HG03045 (cell line): ENCODE data around the gene KIF21A.

ENCODE experiments used
- ATAC-seq: cut with Tn5 transposase; IDR thresholded peaks from one replicate; pipeline ENCODE4 v1.9.1; 2021; ENCODE audit warnings: mild to moderate bottlenecking, moderate library complexity; ENCODE audit not compliant: unreplicated experiment

KIF21A gene

GRCh38 chr12:39389399-39390150, 53.3 kb downstream of the KIF21A start:
- ATAC-seq: no peak

- ATAC-seq: no peak
Measured at GRCh38 chr12:39386335-39386734, 56.6 kb downstream of the KIF21A start.

- ATAC-seq: no peak
Measured at GRCh38 chr12:39383114-39383513, 59.8 kb downstream of the KIF21A start.

- ATAC-seq: no peak
Measured at GRCh38 chr12:39380090-39380489, 62.8 kb downstream of the KIF21A start.

GRCh38 chr12:39378341-39378740, 64.6 kb downstream of the KIF21A start:
- no peak for ATAC-seq

DNA sequence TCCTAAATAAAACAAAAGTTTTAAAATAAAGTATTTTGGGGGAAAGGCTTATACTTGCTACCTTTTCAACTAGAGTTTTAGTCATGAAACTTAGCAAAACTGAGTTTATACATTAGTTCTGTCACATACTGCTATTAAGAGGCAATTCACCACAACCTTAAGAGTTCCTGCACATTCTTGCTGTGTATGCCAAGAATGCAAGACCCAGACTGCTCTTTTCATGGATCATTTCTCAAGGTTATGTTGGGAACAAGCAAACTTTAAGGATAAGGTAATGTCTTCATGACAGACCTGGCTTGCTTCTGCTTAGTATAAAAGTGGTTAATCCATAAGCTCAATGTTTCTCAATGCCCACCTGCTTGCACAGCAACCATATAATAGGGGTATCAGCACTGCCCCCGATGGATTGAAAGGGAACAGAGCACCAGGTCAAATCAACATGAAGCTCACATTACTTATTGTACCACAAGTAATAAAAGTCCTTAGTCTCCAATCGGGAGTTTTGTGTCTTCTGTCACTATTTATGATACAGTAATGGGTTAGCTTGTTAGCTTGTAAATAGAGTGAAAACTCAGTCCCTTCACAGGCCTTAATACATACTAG, 67.6 kb downstream of the KIF21A start:
- no peak for ATAC-seq

DNA sequence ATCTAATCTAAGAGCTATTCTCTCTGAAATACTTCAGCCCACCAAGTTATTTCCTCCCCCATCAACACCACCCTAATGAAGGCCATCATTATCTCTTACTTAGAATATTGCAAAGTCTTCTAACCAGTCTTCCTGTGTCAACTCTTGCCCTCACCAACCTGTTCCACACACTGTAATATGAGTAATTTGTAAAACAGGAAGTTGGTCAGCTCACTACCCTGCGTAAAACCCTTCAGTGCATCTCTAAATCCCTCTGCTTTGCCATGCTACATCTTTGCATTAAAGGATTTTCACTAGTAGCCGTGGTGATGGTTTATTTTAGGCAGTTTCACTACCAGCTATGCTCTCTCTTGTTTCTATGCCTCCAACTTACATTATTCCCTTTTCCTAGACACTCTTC, 70.0 kb downstream of the KIF21A start:
- peak; percentile 66 for ATAC-seq

DNA sequence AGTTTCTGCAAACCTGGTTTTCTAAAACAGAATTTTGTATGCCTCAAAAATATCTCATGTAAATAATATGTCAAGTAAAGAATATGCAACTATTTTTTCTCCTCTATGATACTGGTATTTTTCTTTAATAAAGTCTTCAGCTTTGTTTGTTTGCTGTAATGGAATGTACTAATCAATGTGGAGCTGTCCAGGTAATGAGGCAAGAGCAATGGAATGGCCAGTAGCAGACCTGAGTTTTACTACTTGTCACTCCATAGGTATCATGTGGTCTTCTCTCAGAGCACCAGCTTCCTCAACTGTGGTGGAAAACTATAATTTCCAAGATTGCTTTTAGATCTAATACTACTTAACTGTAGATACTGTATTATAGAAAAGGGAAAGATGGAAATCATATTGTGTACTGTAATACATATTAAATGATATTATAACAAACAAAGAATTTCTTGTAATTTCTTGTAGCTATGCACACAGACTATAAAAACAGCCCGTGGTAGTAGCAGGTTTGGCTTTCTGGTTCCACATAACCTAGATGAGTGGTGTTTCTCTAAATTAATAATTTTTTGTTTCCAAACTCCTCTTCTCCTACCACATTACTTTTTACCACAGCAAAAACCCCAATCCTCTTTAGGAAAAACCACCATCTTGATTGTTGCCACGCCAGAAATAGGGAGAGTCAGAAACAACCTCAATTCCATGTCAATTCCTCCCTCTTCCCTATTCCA, 70.6 kb downstream of the KIF21A start:
- ATAC-seq: no peak

DNA sequence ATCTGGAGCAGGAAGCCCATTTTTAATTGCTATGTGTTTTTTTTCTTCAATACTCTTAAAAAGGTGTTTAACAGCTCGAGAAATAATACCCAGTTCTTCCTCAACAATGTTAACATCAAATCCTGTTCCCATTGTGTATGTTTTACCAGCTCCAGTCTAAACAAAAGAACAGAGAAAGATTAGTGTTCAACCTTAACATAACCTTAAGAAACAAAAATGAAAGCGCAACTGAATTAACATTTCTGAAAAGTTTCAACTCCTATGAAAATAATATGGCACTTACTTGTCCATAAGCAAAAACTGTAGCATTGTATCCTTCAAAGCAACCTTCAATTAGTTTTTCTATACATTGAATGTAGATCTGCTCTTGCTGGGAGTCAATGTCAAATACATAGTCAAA, 73.2 kb downstream of the KIF21A start:
- no peak for ATAC-seq

- no peak for ATAC-seq
Measured at GRCh38 chr12:39368891-39369290, 74.0 kb downstream of the KIF21A start.

DNA sequence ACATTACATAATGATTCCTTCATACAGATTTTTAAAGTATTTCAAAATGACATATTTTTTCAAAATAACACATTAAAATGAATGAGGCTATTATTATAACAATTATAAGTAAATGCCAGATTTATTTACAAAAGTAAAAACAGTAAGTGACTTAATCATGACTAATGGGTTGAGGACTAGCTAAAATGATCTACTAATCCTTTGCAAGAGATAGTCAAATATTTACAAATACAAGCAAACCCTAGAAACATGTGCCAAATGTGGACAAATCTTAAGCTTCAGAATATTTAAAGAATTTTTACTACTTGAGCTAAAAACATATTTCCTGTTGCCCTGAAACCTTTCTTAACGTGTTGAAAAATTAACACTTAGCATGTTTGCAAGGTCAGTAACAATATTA, 74.8 kb downstream of the KIF21A start:
- no peak for ATAC-seq

DNA sequence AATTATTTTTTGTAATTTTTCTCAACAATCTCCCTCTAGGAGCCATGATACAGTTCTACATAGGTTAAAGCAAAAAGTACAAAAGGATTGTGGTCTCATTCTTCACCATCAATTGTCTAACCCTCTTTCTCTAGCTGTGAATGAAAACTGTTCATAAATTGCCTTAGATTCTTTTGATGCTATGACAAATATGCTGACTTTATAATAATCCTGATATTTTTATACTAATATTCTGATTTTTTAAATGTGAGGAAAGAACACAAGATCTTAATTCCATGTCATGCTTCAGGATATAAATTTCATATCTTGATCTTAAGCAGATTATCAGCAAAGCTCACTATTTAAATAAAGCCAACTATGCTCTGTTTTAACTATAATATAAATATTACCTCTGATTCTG, 75.4 kb downstream of the KIF21A start:
- ATAC-seq: no peak

GRCh38 chr12:39365364-39366001, 77.4 kb downstream of the KIF21A start:
- ATAC-seq: no peak

DNA sequence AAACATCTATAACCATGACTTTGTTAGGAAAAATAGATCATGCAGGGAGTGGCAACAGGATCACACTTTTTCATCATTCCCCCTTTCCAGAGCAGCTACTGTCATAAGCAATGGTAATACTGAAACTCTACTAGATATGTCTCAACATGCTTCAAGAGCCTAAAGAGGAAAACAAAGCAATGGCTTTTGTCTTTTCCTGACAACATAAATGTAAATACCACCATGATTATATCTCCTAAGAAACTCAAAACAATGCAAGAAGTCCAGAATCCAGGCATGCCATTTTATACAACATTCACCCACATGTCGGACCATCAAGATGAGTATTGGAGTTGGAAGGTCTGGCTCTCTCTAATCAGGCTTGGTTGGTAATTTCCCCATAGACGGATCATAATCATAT, 78.7 kb downstream of the KIF21A start:
- ATAC-seq: no peak

GRCh38 chr12:39359645-39360044, 83.3 kb downstream of the KIF21A start:
- no peak for ATAC-seq

DNA sequence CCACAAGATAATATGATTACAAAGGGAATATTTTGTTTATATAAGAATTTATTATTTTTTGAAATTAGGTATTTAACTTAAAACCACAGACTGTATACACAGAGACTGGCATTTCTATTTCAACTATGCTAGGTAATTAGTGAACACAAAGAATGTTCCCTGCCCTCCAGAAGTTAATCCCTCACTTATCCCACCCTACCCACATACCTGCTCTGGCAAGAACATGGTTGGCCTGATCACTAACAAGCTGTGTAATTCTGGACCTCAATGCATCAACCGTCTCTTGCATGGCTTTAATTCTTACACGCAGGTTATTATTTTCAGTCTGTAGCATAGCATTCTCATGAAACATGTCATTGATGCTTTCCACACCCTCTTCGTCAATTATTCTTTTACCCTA, 85.9 kb downstream of the KIF21A start:
- no peak for ATAC-seq

GRCh38 chr12:39355841-39356240, 87.1 kb downstream of the KIF21A start:
- no peak for ATAC-seq

- ATAC-seq: no peak
Measured at GRCh38 chr12:39354955-39355354, 88.0 kb downstream of the KIF21A start.

- ATAC-seq: no peak
Measured at GRCh38 chr12:39352471-39353017, 90.4 kb downstream of the KIF21A start.

- ATAC-seq: no peak
Measured at GRCh38 chr12:39351153-39351552, 91.8 kb downstream of the KIF21A start.

DNA sequence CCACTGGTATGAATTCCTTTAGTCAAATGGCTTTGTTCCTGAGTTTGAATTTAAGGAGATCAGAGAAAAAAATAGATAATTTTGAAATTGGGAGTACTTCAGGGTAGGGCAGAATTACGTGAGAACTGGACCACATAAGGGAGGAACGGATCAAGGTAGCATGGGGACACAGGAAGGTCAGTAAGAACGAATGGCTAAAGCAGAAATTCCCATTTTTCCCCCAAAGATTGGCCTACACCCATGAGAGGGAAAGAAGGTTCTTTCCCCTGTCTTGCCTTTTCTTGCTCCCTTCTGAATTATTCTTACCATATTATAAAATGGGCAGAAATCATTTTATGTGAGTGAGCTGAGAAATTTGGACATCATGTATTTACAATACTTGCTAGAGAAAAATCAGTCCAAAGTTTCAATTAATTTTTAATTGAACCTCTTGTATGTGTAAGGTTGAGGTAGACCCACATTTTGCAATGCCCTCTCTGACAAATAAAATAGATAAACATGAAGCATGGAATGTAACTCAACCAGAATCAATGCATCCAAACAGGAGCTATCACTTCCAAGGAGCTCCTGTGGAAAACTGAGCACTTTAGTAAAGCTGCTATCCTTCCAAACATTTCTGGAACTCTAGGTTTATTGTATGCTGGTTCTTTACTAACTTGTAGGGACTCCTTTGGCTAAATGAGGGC, 93.8 kb downstream of the KIF21A start:
- no peak for ATAC-seq
